Activated T-cell treated with anti-CD3 and anti-CD28 coated beads, Interleukin-2, amount 50 U/mL, for 1 hour (primary cell): ENCODE results near the gene KRTAP4-16.
"Not testable (repeated sequence)": the region's sequence is repeated elsewhere in the genome, so short reads cannot be mapped to it uniquely, and the experiment has no call there.

Experiments used
- DNase-seq: peaks from one replicate; pipeline ENCODE4 v3.0.0-alpha.2; 2020

Gene KRTAP4-16

GRCh38 chr17:41118721-41119120 lies 16.7 kb upstream of the KRTAP4-16 start:
- no peak for DNase-seq

- not testable (repeated sequence) for DNase-seq
Observed at GRCh38 chr17:41117846-41118386, 15.9 kb upstream of the KRTAP4-16 start, which contains the start of gene KRTAP4-11. TSS of gene KRTAP4-11 (minus strand) at chr17:41118373. CDS start at chr17:41118315, 58 bp downstream.

- no peak for DNase-seq
Observed at GRCh38 chr17:41116297-41116696, 14.3 kb upstream of the KRTAP4-16 start.

GRCh38 chr17:41111151-41111885 lies 9.3 kb upstream of the KRTAP4-16 start:
- DNase-seq, result no peak

- not testable (repeated sequence) for DNase-seq
Observed at GRCh38 chr17:41108728-41109386, 6.8 kb upstream of the KRTAP4-16 start.

- no peak for DNase-seq
Observed at GRCh38 chr17:41107941-41108450, 6.0 kb upstream of the KRTAP4-16 start.

GRCh38 chr17:41105347-41105746 lies 3.3 kb upstream of the KRTAP4-16 start, which contains the start of gene KRTAP4-9:
TSS of gene KRTAP4-9 (plus strand) at chr17:41105389. CDS start at chr17:41105389, 0 bp downstream.
- not testable (repeated sequence) for DNase-seq

GRCh38 chr17:41104386-41105038 lies 2.5 kb upstream of the KRTAP4-16 start:
- DNase-seq, result not testable (repeated sequence)

GRCh38 chr17:41103896-41104295 lies 1.9 kb upstream of the KRTAP4-16 start:
- no peak for DNase-seq

- DNase-seq, result not testable (repeated sequence)
Observed at GRCh38 chr17:41099682-41100480, 2.1 kb downstream of the KRTAP4-16 start.

- DNase-seq, result no peak
Observed at GRCh38 chr17:41098481-41098880, 3.5 kb downstream of the KRTAP4-16 start.

GRCh38 chr17:41098042-41098441 lies 4.0 kb downstream of the KRTAP4-16 start, which contains the start of gene KRTAP4-8:
TSS of gene KRTAP4-8 (minus strand) at chr17:41098142. CDS start at chr17:41098084, 58 bp downstream.
- DNase-seq, result no peak

GRCh38 chr17:41096055-41096454 lies 6.0 kb downstream of the KRTAP4-16 start:
- no peak for DNase-seq

GRCh38 chr17:41088760-41089352 lies 13.2 kb downstream of the KRTAP4-16 start:
- not testable (repeated sequence) for DNase-seq

GRCh38 chr17:41084100-41084856 lies 17.7 kb downstream of the KRTAP4-16 start, which contains the start of gene KRTAP4-7:
TSS of gene KRTAP4-7 (plus strand) at chr17:41084150. CDS start at chr17:41084207, 57 bp downstream.
- DNase-seq, result not testable (repeated sequence)

GRCh38 chr17:41083427-41083826 lies 18.6 kb downstream of the KRTAP4-16 start:
- DNase-seq, result not testable (repeated sequence)

GRCh38 chr17:41082626-41083025 lies 19.4 kb downstream of the KRTAP4-16 start:
- DNase-seq, result no peak

GRCh38 chr17:41076788-41077187 lies 25.2 kb downstream of the KRTAP4-16 start:
- DNase-seq, result no peak

GRCh38 chr17:41073676-41074075 lies 28.3 kb downstream of the KRTAP4-16 start:
- DNase-seq, result no peak

- no peak for DNase-seq
Observed at GRCh38 chr17:41071606-41072360, 30.2 kb downstream of the KRTAP4-16 start.
